DND-41 (cell line): ENCODE results near the gene TUBGCP5.
"Not testable (repeated sequence)": the region's sequence is repeated elsewhere in the genome, so short reads cannot be mapped to it uniquely, and the experiment has no call there.

Source experiments
- ATAC-seq: fragments of 200-7000 bp; cut with Tn5 transposase; 3 replicates; pipeline ENCODE4 v1.9.1; 2021; ENCODE audit warnings: low read depth; ENCODE audit not compliant: insufficient read depth
- DNase-seq: peaks from one replicate; pipeline ENCODE4 v3.0.0-alpha.2; 2020
- H2AFZ ChIP-seq: 2 replicates; pipeline ENCODE4 v1.6.0; 2012; ENCODE audit warnings: low read depth, low read length
- H3K27ac ChIP-seq: 2 replicates; pipeline ENCODE4 v1.5.1; 2012; ENCODE audit warnings: low read length, inconsistent platforms
- H3K27me3 ChIP-seq: fragments of 200-600 bp; sonication (generic); 2 replicates; pipeline ENCODE4 v1.6.0; 2012; ENCODE audit warnings: low read length, mild to moderate bottlenecking, inconsistent platforms; ENCODE audit not compliant: insufficient read depth, poor library complexity
- H3K36me3 ChIP-seq: 2 replicates; pipeline ENCODE4 v1.5.1; 2012; ENCODE audit warnings: low read length, inconsistent platforms; ENCODE audit not compliant: insufficient read depth
- H3K4me1 ChIP-seq: 2 replicates; pipeline ENCODE4 v1.5.1; 2012; ENCODE audit warnings: mild to moderate bottlenecking, low read length; ENCODE audit not compliant: insufficient read depth
- H3K4me2 ChIP-seq: 2 replicates; pipeline ENCODE4 v1.6.0; 2012; ENCODE audit warnings: mild to moderate bottlenecking, moderate library complexity, low read length, inconsistent platforms; ENCODE audit not compliant: insufficient read depth
- H3K4me3 ChIP-seq, 2 experiments: fragments of 200-600 bp in 1 of 2; shearing (Covaris generic) in 1 of 2; 2 replicates each; pipeline ENCODE4 v1.5.1; 2012 to 2016; ENCODE audit warnings: inconsistent platforms in 2 of 2, low read length in 2 of 2, mild to moderate bottlenecking in 2 of 2, low read depth in 1 of 2, moderate library complexity in 1 of 2
- H3K79me2 ChIP-seq: 2 replicates; pipeline ENCODE4 v1.6.0; 2012; ENCODE audit warnings: low read length, inconsistent platforms; ENCODE audit not compliant: insufficient read depth
- H3K9ac ChIP-seq: 2 replicates; pipeline ENCODE4 v1.6.0; 2012; ENCODE audit warnings: low read depth, mild to moderate bottlenecking, inconsistent platforms, low read length, moderate library complexity
- H3K9me3 ChIP-seq: 2 replicates; pipeline ENCODE4 v1.5.1; 2012; ENCODE audit warnings: low read length, moderate library complexity, mild to moderate bottlenecking, inconsistent platforms; ENCODE audit not compliant: insufficient read depth, severe bottlenecking
- H4K20me1 ChIP-seq: 2 replicates; pipeline ENCODE4 v1.6.0; 2012; ENCODE audit warnings: low read length; ENCODE audit not compliant: insufficient read depth
- CTCF ChIP-seq: IDR thresholded peaks from 2 replicates; pipeline ENCODE4 v1.5.1; 2012; ENCODE audit warnings: borderline replicate concordance, low read length, moderate library complexity, mild to moderate bottlenecking; ENCODE audit not compliant: poor library complexity, severe bottlenecking; ENCODE audit errors: extremely low read depth
- EZH2 ChIP-seq: IDR thresholded peaks from 3 replicates; pipeline ENCODE4 v1.6.1; 2012; ENCODE audit warnings: borderline replicate concordance, low read depth, mild to moderate bottlenecking, moderate library complexity, low read length, inconsistent platforms; ENCODE audit not compliant: severe bottlenecking

The TUBGCP5 gene

GRCh38 chr15:22989576-22990477 lies 49.5 kb downstream of the TUBGCP5 start:
- Histone ChIP-seq H4K20me1 (no peaks in the 10 kb centered on the region), H3K9me3 (no peaks in the 10 kb centered on the region), H3K36me3 (peaks cover 7% of the 10 kb centered on the region; the same call in 1 of the 2 replicates), H3K4me3 (no peak overlapping the region), H3K79me2 (no peaks in the 10 kb centered on the region), H3K27ac (no peak overlapping the region), H3K4me2 (no peak overlapping the region), H3K27me3 (no peaks in the 10 kb centered on the region), H3K4me1 (no peaks in the 10 kb centered on the region), H3K9ac (no peak overlapping the region), H2AFZ (no peak overlapping the region)
- ATAC-seq (peak; percentile 40; the same call in 1 of the 3 replicates), DNase-seq (no peak)
- no peak for TF ChIP-seq EZH2
- TF ChIP-seq CTCF: peak; percentile 30

DNA sequence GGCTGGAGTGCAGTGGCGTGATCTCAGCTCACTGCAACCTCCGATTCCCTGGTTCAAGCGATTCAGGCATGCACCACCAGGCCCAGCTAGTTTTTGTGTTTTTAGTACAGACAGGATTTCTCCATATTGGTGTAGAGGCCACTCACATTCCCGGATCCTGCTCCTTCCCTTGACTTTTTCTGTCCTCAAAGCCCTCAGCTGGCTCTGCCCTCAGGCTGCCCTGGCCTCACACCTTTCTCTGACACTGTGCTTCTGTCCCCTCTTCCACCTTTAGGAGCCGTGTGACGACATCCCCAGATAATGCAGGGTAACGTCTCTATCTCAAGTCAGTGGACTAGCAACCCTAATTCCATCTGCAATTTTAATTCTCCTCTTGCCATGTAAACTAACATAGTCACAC lies 50.6 kb downstream of the TUBGCP5 start:
- H3K79me2 ChIP-seq: no peaks in the 10 kb centered on the region
- ATAC-seq (no peak), DNase-seq (no peak)
- H2AFZ ChIP-seq: no peak overlapping the region
- H3K27ac ChIP-seq: no peak overlapping the region
- no peaks in the 10 kb centered on the region for H4K20me1 ChIP-seq
- H3K27me3 ChIP-seq: no peaks in the 10 kb centered on the region
- H3K4me2 ChIP-seq: no peak overlapping the region
- H3K4me3 ChIP-seq: no peak overlapping the region
- TF ChIP-seq EZH2: no peak
- no peak for TF ChIP-seq CTCF
- H3K9me3 ChIP-seq: no peaks in the 10 kb centered on the region
- no peaks in the 10 kb centered on the region for H3K36me3 ChIP-seq
- no peaks in the 10 kb centered on the region for H3K4me1 ChIP-seq
- no peak overlapping the region for H3K9ac ChIP-seq

DNA sequence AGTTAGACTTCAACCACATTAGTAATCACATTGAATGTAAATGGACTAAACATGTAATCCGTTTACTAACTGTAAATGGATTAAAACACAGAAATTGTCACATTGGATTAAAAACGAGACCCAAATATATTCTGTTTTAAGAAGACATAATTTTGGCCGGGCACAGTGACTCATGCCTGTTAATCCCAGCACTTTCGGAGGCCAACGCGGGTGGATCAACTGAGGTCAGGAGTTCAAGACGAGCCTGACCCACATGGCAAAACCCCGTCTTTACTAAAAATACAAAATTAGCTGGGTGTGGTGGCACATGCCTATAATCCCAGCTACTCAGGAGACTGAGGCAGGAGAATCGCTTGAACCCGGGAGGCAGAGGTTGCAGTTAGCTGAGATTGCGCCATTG lies 57.4 kb downstream of the TUBGCP5 start:
- peaks cover 14% of the 10 kb centered on the region for H3K27me3 ChIP-seq
- not testable (repeated sequence) for DNase-seq, H3K9ac ChIP-seq, H3K9me3 ChIP-seq, H4K20me1 ChIP-seq, H3K27ac ChIP-seq, H2AFZ ChIP-seq, H3K79me2 ChIP-seq, ATAC-seq, H3K36me3 ChIP-seq, H3K4me3 ChIP-seq, H3K4me2 ChIP-seq
- peaks cover 13% of the 10 kb centered on the region for H3K4me1 ChIP-seq

GRCh38 chr15:22981051-22981840 lies 58.1 kb downstream of the TUBGCP5 start:
- Histone ChIP-seq H3K79me2 (no peaks in the 10 kb centered on the region), H3K4me3 (no peak overlapping the region), H3K36me3 (no peaks in the 10 kb centered on the region), H4K20me1 (peaks cover 3% of the 10 kb centered on the region; the same call in 1 of the 2 replicates), H3K27me3 (peaks cover 14% of the 10 kb centered on the region), H3K9me3 (no peaks in the 10 kb centered on the region), H3K9ac (no peak overlapping the region), H3K4me2 (no peak overlapping the region), H2AFZ (no peak overlapping the region), H3K4me1 (peaks cover 13% of the 10 kb centered on the region), H3K27ac (no peak overlapping the region)
- TF ChIP-seq CTCF (no peak), EZH2 (no peak)
- ATAC-seq (no peak), DNase-seq (no peak)
